AG04449 (cell line): ENCODE data around the gene EGFLAM.

ENCODE experiments used
- CTCF ChIA-PET: fragments of 350-600 bp; formaldehyde crosslinking; extraction: SDS; loops from one replicate; lab custom pipeline; 2021; ENCODE audit warnings: antibody characterized with exemption; lab: Yijun Ruan, JAX
- POLR2A ChIA-PET: fragments of 400-600, 350-600 bp; formaldehyde crosslinking; extraction: SDS; loops from one replicate; lab custom pipeline; 2020; ENCODE audit warnings: antibody characterized with exemption, inconsistent platforms; lab: Yijun Ruan, JAX
- DNase-seq: peaks from one replicate; pipeline ENCODE4 v3.0.0-alpha.2; 2010; ENCODE audit warnings: low read depth, low spot score
- H3K4me3 ChIP-seq: 2 replicates; pipeline ENCODE4 v1.5.1; 2011; ENCODE audit warnings: low read depth, mild to moderate bottlenecking, control low read depth, low read length
- CTCF ChIP-seq: IDR thresholded peaks from one replicate; pipeline ENCODE4 v1.5.1; 2011; ENCODE audit warnings: mild to moderate bottlenecking, moderate library complexity, low read length, control low read depth, inconsistent platforms; ENCODE audit not compliant: insufficient read depth; ENCODE audit errors: missing control alignments

The EGFLAM gene

GRCh38 chr5:38478878-38479277 is 220.5 kb downstream of the EGFLAM start:
- ChIA-PET CTCF (interaction anchor here (1.2 to 1.5 kb wide), 4 partner anchors 10 to 331 kb away, joined by 3 to 6 read pairs (median 6); no protein-coding TSS in a partner anchor), POLR2A (no interaction called here)
- DNase-seq = no peak
- no peak for TF ChIP-seq CTCF
- no peak overlapping the region for H3K4me3 ChIP-seq

- no peak for DNase-seq
- ChIA-PET CTCF (interaction anchor here (0.7 to 1.5 kb wide), 6 partner anchors 11 to 330 kb away, joined by 3 to 6 read pairs (median 5); no protein-coding TSS in a partner anchor), POLR2A (no interaction called here)
- TF ChIP-seq CTCF = no peak
- no peak overlapping the region for H3K4me3 ChIP-seq
Observed at GRCh38 chr5:38479315-38479904, 221.1 kb downstream of the EGFLAM start.

DNA sequence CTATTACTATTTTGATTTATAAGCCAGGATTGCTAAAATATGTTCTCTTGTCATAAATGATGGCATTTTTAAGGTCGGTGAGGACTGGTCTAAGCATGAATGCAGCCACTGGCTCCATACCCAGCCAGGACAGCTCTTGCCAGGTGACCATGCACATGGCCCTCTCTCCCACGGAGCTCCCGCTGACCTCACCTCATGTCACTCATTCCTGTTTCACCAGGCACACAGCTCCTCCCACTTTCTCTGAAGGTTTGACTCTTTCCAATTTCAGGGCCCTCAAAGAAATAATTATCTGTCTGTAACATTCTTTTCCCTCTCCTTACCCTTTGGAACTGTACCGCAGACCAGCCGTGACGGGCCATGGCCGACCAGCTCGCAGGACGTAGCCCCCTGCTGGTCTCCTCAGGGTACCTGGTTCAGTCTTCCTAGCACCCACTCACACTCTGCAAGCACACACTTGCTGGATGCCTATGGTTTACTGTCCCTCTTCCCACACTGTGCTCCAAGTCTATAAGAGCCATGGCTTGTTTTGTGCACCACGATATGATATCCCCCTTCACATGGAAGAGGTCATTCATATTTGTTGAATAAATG is 225.5 kb downstream of the EGFLAM start:
- ChIA-PET CTCF (interaction anchor here (1.4 to 2.1 kb wide), 2 partner anchors 10 to 42 kb away, joined by 3 to 6 read pairs; no protein-coding TSS in a partner anchor), POLR2A (no interaction called here)
- no peak for DNase-seq
- no peak overlapping the region for H3K4me3 ChIP-seq
- no peak for TF ChIP-seq CTCF

- TF ChIP-seq CTCF = no peak
- no peak for DNase-seq
- ChIA-PET CTCF (interaction anchor here (0.9 to 1.0 kb wide), 2 partner anchors 10 kb away, joined by 3 to 4 read pairs; no protein-coding TSS in a partner anchor), POLR2A (interaction anchor here (0.6 kb wide), 1 partner anchor 351 kb away, joined by 5 read pairs; no protein-coding TSS in a partner anchor)
- no peak overlapping the region for H3K4me3 ChIP-seq
Observed at GRCh38 chr5:38494175-38494574, 235.8 kb downstream of the EGFLAM start.

GRCh38 chr5:38494763-38495162 is 236.4 kb downstream of the EGFLAM start:
- no peak for DNase-seq
- ChIA-PET POLR2A (interaction anchor here (0.6 kb wide), 1 partner anchor 350 kb away, joined by 5 read pairs; no protein-coding TSS in a partner anchor), CTCF (interaction anchor here (0.9 kb wide), 1 partner anchor 9 kb away, joined by 4 read pairs; no protein-coding TSS in a partner anchor)
- no peak for TF ChIP-seq CTCF
- H3K4me3 ChIP-seq = no peak overlapping the region

- no peak for DNase-seq
- POLR2A ChIA-PET = no interaction called here
- no peak overlapping the region for H3K4me3 ChIP-seq
- CTCF ChIA-PET = interaction anchor here (1.2 kb wide), 1 partner anchor 312 kb away, joined by 8 read pairs; no protein-coding TSS in a partner anchor
- peak; percentile 15 for TF ChIP-seq CTCF
Observed at GRCh38 chr5:38497946-38498345, 239.6 kb downstream of the EGFLAM start.
